Endothelial cell of umbilical vein (primary cell): Measurements from ENCODE around the gene VMP1. TPM values are rescaled to one million over a fixed set of nuclear protein-coding genes. Genes with fewer than 3 reads are reported as not detected.
"Not testable (repeated sequence)": the region's sequence is repeated elsewhere in the genome, so short reads cannot be mapped to it uniquely, and the experiment has no call there.

Source experiments
- BruUV-seq: library from RNA; stranded (reverse); fragments of 400-500 nt; replicated peaks from 2 replicates; lab custom pipeline; 2021; lab: Mats Ljungman, UMichigan
- CTCF ChIA-PET: fragments of 300-600, 350-600 bp; sonication (Branson Sonifier 250); formaldehyde crosslinking; loops from one replicate; lab custom pipeline; 2021; ENCODE audit warnings: antibody characterized with exemption, inconsistent platforms; lab: Charles Lee
- POLR2A ChIA-PET: fragments of 300-600, 350-600 bp; sonication (Branson Sonifier 250); formaldehyde crosslinking; loops from one replicate; lab custom pipeline; 2021; ENCODE audit warnings: antibody characterized with exemption, inconsistent platforms; lab: Charles Lee
- DNase-seq: peaks from one replicate; pipeline ENCODE4 v3.0.0-alpha.2; 2011; ENCODE audit warnings: low read depth, low spot score
- FAIRE-seq: peaks from 2 replicates; lab custom pipeline; 2011; peaks lifted over from hg19 to GRCh38; lab: Jason Lieb, UNC
- H2AFZ ChIP-seq: 2 replicates; pipeline ENCODE4 v1.6.0; 2012; ENCODE audit warnings: low read depth, low read length, control low read depth, inconsistent platforms
- H3K27ac ChIP-seq: 2 replicates; pipeline ENCODE4 v1.5.1; 2011; ENCODE audit warnings: low read depth, mild to moderate bottlenecking, control low read depth, low read length, moderate library complexity; ENCODE audit not compliant: insufficient read depth
- H3K27me3 ChIP-seq, 2 experiments: 2 replicates each; pipeline versions ENCODE4 v1.6.0 to v1.6.1; 2011; ENCODE audit warnings: low read length in 2 of 2, mixed read lengths in 1 of 2; ENCODE audit not compliant: control insufficient read depth in 2 of 2, insufficient read depth in 2 of 2
- H3K36me3 ChIP-seq, 2 experiments: 2 replicates in 1 of 2; 3 replicates in 1 of 2; pipeline ENCODE4 v1.5.1; 2011; ENCODE audit warnings: low read length in 2 of 2, mild to moderate bottlenecking in 1 of 2, moderate library complexity in 1 of 2; ENCODE audit not compliant: control insufficient read depth in 2 of 2, insufficient read depth in 2 of 2; ENCODE audit errors: extremely low read depth in 1 of 2
- H3K4me1 ChIP-seq: 3 replicates; pipeline ENCODE4 v1.5.1; 2011; ENCODE audit warnings: mild to moderate bottlenecking, low read length; ENCODE audit not compliant: control insufficient read depth, insufficient read depth; ENCODE audit errors: extremely low read depth
- H3K4me2 ChIP-seq: 2 replicates; pipeline ENCODE4 v1.6.1; 2011; ENCODE audit warnings: low read length, control low read depth, mixed read lengths; ENCODE audit not compliant: insufficient read depth
- H3K4me3 ChIP-seq, 3 experiments: fragments of 200-600 bp in 1 of 3; sonication (generic), shearing (Covaris generic) in 1 of 3; replicated peaks in 1 of 3; 2 replicates each; pipeline ENCODE4 v1.5.1; 2011 to 2016; ENCODE audit warnings: control low read depth in 3 of 3, low read length in 3 of 3, mild to moderate bottlenecking in 2 of 3, inconsistent platforms in 1 of 3, low read depth in 1 of 3, moderate library complexity in 1 of 3; ENCODE audit not compliant: insufficient read depth in 1 of 3
- H3K79me2 ChIP-seq: 2 replicates; pipeline ENCODE4 v1.6.0; 2012; ENCODE audit warnings: low read length, inconsistent platforms; ENCODE audit not compliant: control insufficient read depth, insufficient read depth
- H3K9ac ChIP-seq: replicated peaks from 2 replicates; pipeline ENCODE3; 2011; ENCODE audit warnings: low read length, control low read depth; ENCODE audit not compliant: insufficient read depth; ENCODE audit errors: extremely low read depth
- H3K9me1 ChIP-seq: replicated peaks from 3 replicates; pipeline ENCODE4 v1.6.0; 2011; ENCODE audit warnings: mild to moderate bottlenecking, low read length; ENCODE audit not compliant: control insufficient read depth, insufficient read depth; ENCODE audit errors: extremely low read depth
- H3K9me3 ChIP-seq: replicated peaks from 2 replicates; pipeline ENCODE4 v1.5.1; 2012; ENCODE audit warnings: low read length, inconsistent platforms; ENCODE audit not compliant: control insufficient read depth, insufficient read depth
- H4K20me1 ChIP-seq: replicated peaks from 2 replicates; pipeline ENCODE3; 2011; ENCODE audit warnings: mild to moderate bottlenecking, low read length; ENCODE audit not compliant: control insufficient read depth, insufficient read depth; ENCODE audit errors: extremely low read depth
- FOS ChIP-seq: IDR thresholded peaks from 2 replicates; pipeline ENCODE4 v1.6.1; 2011; ENCODE audit warnings: mild to moderate bottlenecking, low read length, moderate library complexity, borderline replicate concordance; ENCODE audit not compliant: insufficient read depth
- GATA2 ChIP-seq: IDR thresholded peaks from 2 replicates; pipeline ENCODE4 v1.7.0; 2011; ENCODE audit warnings: low read depth, mild to moderate bottlenecking, moderate library complexity, mixed read lengths, low read length; ENCODE audit not compliant: insufficient read length, insufficient read depth
- JUN ChIP-seq: IDR thresholded peaks from 2 replicates; pipeline ENCODE4 v1.6.1; 2011; ENCODE audit warnings: borderline replicate concordance, low read depth; ENCODE audit not compliant: insufficient read length, insufficient read depth
- POLR2A ChIP-seq: IDR thresholded peaks from 2 replicates; pipeline ENCODE4 v1.6.1; 2012; ENCODE audit warnings: low read depth, mild to moderate bottlenecking, control low read depth, low read length
- POLR2AphosphoS5 ChIP-seq: IDR thresholded peaks from 2 replicates; pipeline ENCODE4 v1.6.1; 2012; ENCODE audit warnings: low read depth, mild to moderate bottlenecking, control low read depth, low read length, moderate library complexity; ENCODE audit not compliant: insufficient read depth
- dilution Hi-C: fragments of 300-500 bp; cut with MboI; formaldehyde crosslinking; loops from one replicate; pipeline ENCODE4 v1.15.0; 2019; ENCODE audit warnings: low sequenced_read_pairs; ENCODE audit not compliant: extremely low pct_ligation_motif_present
- intact Hi-C: fragments of 100-400 bp; cut with micrococcal nuclease; formaldehyde crosslinking; loops from one replicate; pipeline ENCODE4 v1.10.0; 2022
- polyA plus RNA-seq, 4 experiments: library from polyadenylated mRNA; depleted of rRNA in 3 of 4; stranded (reverse) in 3 of 4; unstranded in 1 of 4; fragments of >200 nt; gene quantifications; 2 replicates each; pipeline versions ENCODE4 v1.2.1 to v1.2.3, GENCODE V29; 2011 to 2012; ENCODE audit warnings: missing spikeins in 1 of 4
- total RNA-seq: library from RNA; stranded (reverse); gene quantifications from 2 replicates; pipeline ENCODE4 v1.2.3, GENCODE V29; 2021
- TF ChIP-seq, protein P1 (sequence below): IDR thresholded peaks from 2 replicates; pipeline ENCODE4 v1.6.1; 2011; ENCODE audit not compliant: insufficient read depth, insufficient read length

The VMP1 gene
- total and polyA plus RNA-seq, 2 donors (not counting 3 experiments of a cell fraction or from before 2014, with no cell fraction given), result 138 to 270 TPM

DNA sequence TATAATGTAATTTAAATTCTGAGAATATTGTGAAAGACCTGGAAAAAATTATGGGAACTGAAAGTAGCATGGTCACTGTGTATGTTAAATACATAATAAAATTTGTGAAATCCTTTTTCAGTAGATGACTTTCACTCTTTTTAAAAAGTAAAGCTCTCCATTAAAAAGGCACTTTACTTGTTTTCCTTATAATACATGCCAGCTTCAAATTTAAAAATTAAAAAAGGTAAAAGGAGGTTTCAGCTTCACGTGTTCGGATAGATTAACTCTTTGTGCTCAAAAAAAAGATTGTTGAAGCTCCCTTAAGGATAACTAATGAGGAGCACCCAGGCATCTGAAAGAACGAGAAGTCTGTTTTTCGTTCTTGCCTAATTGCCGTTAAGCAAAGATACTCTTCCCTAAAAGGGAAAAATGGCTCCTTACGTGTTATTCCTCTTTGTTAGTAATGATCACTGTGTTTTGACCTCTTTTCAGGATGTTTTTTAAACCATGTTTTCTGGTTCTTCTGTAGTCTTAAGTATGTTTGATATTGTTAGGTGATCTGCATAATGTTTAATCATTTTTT lies 97.5 kb downstream of the VMP1 start:
- H3K27ac ChIP-seq, result no peak overlapping the region
- no peaks in the 10 kb centered on the region for H3K9me1 ChIP-seq
- no peaks in the 10 kb centered on the region for H3K36me3 ChIP-seq
- POLR2A ChIA-PET, result no interaction called here
- H3K4me2 ChIP-seq, result peak overlapping the region; percentile 24
- no peak for DNase-seq
- no TSS peak for BruUV-seq
- H3K27me3 ChIP-seq, result no peaks in the 10 kb centered on the region
- CTCF ChIA-PET, result interaction anchor here (1.1 kb wide), 2 partner anchors 9 to 47 kb away, joined by 3 to 4 read pairs; no protein-coding TSS in a partner anchor
- no peak overlapping the region for H2AFZ ChIP-seq
- H3K9ac ChIP-seq, result peak overlapping the region; percentile 47
- intact Hi-C loops (no loop called here), dilution Hi-C loops (no loop called here)
- H3K4me3 ChIP-seq, result no peak overlapping the region
- no peaks in the 10 kb centered on the region for H3K4me1 ChIP-seq
- no peaks in the 10 kb centered on the region for H3K79me2 ChIP-seq
- H3K9me3 ChIP-seq, result no peaks in the 10 kb centered on the region
- no peaks in the 10 kb centered on the region for H4K20me1 ChIP-seq
- no peak for FAIRE-seq
- TF ChIP-seq GATA2 (no peak), JUN (no peak), POLR2AphosphoS5 (no peak), POLR2A (no peak), FOS (no peak)
- TF ChIP-seq, protein P1, sequence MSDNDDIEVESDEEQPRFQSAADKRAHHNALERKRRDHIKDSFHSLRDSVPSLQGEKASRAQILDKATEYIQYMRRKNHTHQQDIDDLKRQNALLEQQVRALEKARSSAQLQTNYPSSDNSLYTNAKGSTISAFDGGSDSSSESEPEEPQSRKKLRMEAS, result no peak

GRCh38 chr17:59806322-59806721 lies 98.9 kb downstream of the VMP1 start:
- H3K4me1 ChIP-seq, H3K79me2 ChIP-seq, POLR2A ChIA-PET, H3K9me3 ChIP-seq, H3K27ac ChIP-seq, H2AFZ ChIP-seq, H3K27me3 ChIP-seq, H4K20me1 ChIP-seq, FAIRE-seq, dilution Hi-C loops, BruUV-seq, intact Hi-C loops, H3K36me3 ChIP-seq, H3K4me2 ChIP-seq, DNase-seq, H3K9ac ChIP-seq, H3K9me1 ChIP-seq, H3K4me3 ChIP-seq: not testable (repeated sequence)
- CTCF ChIA-PET, result interaction anchor here (1.3 to 2.5 kb wide), 2 partner anchors 9 to 45 kb away, joined by 3 to 10 read pairs; no protein-coding TSS in a partner anchor
